NCI-H2196 treated with DMSO at 0.1 percent for 48 hours (cell line): Measurements from ENCODE around the gene FCN2.

Experiments
- DNase-seq: peaks from one replicate; lab custom pipeline; 2025; ENCODE audit not compliant: unreplicated experiment; lab: John Stamatoyannopoulos, UW

Gene FCN2

DNA sequence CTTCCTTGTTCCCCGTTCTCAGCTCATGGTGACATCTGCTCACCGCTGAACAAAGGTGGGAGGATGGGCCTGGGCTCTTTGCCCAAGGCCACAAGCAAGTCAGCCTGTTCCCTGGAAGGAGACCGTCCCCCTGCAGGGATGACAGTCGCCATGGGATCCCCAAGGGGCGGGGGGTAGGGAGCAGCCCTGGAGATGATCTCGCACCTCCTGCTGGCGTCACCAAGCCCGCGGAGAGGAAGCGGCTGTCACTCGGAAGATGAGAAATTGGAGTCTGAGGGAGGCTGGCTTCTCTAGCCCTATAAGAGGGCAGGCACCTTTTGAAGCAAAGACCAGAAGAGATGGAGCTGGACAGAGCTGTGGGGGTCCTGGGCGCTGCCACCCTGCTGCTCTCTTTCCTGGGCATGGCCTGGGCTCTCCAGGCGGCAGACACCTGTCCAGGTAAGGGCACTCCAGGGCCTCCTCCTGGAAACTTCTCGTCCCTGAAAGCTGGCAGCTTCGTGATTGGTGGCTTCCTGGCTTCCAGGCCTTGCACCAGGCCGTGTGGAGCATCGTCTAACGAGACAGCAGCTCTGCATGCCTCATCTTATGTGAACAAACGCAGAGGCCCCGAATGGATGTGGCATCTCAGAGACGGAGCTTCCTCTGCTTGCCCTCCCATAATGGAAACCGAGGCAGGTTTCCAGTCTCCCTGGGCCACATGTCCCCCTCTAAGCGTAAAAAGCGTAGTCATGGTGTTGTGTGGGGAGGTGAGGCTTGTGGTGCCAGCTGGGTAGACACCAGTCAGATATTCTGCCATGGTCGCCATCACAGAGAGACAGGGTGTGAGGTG is at the start of gene FCN2:
FCN2 (plus strand) TSS at position 327 of the 829 bp plus-strand sequence; CDS start at position 339, 12 bp downstream.
- DNase-seq, result no peak

DNA sequence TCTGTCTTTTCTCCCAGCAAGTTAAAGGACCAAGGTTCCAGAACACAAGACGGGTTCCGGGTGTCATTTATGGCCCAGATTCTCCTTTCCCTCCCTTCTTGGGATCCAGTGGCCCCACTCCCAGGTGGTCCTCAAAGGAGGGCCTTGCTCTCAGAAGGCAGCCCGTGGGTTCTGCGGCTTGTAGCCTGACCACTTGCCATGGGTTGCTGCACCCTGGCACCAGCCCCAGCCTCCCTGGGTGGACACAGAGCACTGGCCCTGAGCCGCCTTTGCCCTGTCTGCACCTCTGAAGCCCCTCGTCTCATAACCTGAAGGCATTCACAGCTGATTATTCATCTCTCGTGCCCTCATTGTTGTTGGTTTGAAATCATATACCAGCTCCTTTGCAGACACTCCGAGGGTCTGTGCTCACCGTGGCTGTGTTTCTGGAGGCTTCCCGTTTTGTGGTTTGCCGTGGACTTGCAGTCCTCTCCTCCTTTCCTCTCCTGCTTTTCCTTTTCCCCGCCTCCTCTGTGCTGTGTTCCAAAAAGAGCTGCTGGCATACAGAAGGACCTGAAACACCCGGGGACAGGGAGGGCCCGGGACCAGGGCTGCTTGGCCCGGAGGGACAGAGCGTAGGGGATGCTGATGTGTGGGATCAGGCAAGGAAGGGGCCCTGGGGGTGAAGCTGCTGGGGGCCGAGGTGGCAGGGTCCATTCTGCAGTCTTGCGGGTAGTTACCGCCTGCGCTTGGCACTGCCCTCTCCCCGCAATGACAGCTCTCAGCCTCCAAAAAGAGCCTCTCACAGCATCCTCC is 49.5 kb upstream of the FCN2 start:
- DNase-seq, result no peak

DNA sequence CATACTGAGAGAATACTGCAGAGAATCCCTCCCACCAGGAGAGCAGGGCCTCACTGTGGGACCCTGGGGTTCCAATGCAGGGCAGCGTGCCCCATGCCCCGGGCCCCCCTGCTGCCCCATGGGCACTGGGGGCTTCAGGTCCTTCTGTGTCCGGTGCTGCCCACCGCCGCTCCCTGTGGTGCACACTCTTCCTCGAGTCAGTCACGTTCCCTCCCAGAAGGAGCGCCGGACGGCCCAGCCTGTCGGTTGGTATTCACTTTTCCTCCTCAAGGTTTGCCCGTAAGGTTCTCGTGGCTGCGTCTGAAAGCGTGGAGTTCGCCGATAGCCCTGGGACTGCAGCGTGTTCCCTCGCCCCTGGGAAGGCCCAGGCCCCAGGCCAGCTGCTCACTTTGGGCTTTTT is 48.1 kb upstream of the FCN2 start:
- DNase-seq, result no peak

DNA sequence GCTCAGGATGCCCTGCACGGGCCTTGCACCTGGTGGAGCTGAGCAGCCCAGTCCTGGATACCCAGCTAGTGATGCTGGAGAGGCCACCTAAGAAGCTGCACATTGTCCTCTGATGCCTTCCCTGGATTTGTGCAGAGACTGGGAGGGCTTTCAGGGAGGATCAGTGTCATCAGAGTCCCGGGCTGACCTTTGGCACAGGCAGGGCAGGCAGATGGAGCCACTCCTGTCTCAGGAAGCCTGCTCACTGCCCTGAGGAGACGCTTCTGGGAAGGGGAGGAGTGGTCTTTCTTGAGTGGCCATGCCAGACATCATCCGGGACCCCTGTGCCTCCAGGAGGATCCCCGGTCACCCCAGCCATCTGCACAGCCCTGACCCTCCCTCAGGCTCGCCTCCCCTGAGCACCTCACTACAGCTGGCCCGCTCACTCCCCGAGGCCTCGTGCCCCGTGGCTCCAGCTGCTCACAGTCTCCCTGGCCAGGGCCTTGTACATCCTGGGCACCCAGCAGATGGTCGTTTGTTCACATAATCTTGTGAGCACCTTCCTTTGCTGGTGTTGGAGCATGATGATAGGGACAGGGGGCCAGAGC is 47.2 kb upstream of the FCN2 start:
- DNase-seq, result no peak

DNA sequence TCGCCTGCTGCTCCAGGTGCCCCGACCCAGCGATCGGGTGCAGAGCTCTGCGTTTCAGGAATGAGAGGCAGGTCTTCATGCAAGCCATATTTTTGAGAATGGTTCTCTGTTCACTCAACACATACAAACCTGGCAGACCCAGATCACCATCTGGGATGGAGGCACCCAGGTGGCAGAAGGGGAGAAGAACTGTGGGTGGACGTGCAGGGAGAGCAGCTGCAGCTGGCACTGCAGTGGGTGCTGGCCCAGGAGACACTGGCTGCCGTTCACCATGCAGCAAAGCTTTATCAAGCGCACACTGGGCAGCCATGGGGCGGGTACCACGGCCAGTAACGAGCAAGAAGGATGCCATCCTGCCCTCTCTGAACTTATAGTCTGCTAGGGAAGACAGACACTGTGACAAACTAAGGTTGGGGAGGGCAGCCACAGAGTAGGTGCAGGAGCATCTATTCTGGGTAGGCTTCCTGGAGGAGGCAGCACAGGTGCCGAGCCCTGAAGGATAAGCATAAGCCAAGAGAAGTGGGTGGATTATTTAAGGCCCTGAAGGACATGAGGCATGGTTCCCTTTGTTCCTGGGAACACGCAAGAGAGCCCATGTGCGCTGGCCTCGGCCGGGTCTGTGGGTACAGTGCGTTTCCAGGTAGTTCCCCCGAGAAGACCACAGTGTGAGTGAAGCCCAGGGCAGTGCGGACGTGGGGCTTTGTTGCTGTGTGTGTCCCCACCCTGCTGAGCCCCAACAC is 46.2 kb upstream of the FCN2 start:
- DNase-seq, result no peak

DNA sequence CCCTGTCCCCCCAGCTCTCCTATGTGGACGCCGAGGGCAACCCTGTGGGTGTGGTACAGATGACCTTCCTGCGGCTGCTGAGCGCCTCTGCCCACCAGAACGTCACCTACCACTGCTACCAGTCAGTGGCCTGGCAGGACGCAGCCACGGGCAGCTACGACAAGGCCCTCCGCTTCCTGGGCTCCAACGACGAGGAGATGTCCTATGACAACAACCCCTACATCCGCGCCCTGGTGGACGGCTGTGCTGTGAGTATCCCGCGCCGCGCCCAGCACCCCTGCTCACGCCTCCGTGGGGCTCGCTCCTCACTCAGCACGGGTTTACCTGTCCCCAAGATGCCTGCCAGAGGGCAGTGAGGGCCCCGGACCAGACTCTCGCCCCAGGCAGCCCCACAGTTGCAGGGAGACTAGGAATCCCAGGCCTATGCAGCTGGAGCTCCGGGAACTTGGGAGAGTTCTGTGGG is 45.6 kb upstream of the FCN2 start:
- no peak for DNase-seq

DNA sequence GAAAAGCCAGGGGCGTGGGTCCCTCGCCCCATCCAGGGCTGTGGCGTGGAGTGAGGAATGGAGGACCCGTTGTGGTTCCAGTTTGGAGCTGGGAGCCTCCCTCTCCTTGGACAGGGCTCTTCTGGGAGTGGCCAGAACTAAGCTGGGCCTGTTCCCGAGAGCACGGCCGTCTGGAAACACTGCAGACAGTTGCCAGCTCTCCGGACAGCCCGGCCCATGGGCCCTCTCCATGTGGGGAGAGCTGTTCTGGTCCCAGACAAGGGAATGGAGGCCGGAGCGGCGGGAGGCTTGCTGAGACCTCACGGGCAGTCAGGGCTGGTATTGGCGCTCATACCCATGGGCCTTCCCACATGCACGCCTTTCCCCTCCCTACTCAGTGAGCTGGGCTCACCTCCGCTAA is 45.2 kb upstream of the FCN2 start:
- DNase-seq, result no peak

DNA sequence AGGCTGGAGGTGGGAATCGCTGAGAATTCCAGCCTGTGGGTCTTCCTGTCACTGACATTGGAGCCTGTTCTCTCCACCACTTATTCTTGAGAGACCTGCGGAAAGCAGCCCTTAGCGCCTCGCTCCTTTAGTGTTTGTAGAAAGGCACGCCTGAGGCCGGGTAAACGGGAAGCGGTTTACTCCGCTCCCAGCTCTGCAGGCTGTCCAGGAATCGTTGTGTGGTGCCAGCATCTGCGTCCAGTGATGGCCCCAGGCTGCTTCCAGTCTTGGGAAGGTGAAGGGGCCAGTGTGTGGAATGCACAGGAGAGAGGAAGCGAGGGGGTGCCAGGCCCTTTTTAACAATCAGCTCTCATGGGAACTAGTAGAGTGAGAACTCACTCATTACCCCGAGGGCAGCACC is 44.6 kb upstream of the FCN2 start:
- DNase-seq, result no peak

DNA sequence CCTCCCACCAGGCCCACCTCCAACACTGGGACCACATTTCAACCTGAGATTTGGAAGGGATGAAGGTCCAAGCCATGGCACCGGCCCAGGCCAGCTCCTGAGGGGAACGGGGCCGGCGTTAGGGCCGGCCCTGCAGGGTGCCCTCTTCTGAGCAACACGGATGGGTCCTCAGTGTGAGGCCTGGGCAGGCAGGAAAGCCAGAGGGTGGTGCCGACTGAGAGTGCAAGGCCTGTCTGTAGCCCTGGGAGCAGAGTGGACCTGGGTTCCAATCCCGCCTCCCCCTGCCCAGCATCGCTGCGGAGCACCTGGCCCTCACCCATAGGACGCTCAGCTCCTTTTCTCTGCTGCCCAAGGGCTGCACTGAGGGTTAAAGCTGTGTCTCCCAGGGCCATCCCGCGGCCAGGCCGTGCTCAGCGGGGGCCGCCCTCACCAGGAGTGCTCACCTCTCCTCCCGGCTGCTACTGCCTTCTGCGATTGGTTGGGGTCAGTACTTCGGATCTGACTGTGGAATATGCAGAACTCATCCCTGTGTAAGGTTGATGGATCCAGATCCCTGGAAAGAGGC is 44.1 kb upstream of the FCN2 start:
- DNase-seq, result no peak

DNA sequence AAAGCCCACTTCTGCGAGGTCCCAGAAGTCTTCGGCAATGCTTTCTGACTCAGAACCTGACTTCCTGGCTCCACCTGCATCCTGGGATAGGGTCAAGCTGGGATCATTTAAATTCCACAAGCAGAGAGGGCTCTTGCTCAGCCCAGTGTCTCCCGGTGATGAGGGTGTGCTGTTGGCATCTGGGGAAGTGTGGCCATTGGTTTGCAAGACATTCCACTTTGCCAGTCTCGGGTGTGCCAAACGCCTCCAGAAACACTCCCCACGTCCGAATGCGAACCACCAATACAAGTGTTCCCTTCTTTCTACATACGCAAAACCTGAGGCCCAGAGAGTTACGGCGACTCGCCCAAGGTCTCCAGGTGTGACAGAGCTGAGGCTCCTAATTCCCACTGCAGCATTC is 43.1 kb upstream of the FCN2 start:
- no peak for DNase-seq

DNA sequence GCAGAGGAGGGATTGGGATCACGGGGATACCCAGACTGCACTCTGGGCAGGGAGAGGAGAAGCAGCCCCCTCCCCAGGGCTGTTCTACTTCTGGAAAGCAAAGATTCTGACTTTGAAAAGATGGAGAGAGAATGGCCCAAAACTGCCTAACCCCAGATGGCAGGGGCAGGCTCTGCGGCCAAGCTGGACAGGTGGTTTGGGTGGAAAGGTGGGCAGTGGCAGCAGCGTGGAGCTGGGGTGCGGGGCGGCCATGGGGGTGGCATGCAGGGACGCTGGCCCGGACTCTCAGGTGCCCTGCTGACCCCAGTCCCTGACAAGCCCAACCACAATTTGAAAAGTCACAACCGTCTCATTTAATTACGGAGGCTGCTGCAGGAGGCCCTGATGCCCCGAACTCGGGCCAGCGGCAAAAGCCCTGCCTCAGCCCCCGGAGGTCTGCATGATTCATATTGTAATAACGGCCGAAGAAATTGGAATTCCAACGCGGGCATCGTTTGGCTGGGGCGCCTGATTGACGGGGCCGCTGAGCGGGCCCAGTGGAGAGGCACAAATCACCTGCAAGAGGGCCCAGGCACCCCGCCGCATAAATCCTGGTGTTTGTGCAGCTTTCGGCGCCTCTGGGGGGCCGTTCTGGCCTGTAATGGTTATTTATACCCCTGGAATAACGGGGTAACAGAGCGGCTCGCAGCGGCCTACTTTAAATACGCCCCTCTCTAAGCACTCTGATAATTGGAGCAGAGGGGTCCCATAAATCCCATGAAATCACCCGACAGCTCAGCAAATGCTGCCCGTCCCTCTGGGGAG is 41.8 kb upstream of the FCN2 start:
- DNase-seq, result no peak

DNA sequence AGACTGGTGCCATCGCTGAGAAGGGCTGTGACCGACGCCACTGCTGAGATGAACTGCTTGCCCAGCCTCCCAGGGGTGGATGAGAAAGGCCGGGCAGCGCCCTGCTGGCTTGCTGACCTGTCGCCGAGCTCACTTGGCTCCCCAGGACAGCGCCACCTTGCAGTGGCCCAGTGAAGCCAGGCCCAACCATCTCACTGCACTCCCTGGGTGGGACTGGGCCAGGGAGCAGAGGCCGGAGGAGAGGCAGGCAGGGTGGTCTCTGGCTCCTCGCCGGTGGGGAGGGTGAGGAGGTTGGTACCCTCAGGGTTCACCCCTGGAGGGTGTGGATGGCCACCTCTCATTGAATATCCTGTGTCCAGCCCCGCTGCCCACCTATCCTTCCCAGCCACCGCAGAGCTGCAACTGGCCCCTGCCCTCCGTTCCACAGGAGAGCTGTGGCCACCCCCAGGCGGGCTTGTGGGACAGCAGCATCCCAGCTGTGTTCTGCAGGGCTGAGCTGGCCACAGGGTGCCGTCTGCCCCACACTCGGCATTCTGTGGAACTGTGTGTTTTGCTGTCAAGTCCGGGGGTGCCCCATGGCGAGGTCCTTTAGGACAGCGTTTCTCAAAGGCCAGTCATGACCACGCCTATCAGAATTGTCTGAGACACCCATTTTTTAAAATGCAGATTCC is 41.0 kb upstream of the FCN2 start:
- DNase-seq, result no peak

DNA sequence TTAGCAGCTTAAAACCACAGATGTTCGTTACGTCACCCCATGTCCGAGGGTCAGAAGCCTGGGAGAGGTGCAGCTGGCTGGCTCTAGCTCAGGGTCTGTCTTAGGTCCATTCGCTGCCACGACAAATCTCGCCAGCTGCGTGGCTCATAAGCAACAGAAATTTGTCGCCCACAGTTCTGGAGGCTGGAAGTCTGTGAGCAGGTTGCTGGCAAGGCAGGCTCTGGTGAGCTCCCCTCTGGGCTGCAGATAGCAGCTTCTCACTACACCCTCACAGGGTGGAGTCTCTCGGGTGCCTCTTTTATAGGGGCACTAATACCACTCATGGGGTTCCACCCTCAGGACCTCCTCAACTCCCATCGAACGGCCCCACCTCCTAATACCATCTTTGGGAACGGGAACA is 40.1 kb upstream of the FCN2 start:
- DNase-seq, result no peak

DNA sequence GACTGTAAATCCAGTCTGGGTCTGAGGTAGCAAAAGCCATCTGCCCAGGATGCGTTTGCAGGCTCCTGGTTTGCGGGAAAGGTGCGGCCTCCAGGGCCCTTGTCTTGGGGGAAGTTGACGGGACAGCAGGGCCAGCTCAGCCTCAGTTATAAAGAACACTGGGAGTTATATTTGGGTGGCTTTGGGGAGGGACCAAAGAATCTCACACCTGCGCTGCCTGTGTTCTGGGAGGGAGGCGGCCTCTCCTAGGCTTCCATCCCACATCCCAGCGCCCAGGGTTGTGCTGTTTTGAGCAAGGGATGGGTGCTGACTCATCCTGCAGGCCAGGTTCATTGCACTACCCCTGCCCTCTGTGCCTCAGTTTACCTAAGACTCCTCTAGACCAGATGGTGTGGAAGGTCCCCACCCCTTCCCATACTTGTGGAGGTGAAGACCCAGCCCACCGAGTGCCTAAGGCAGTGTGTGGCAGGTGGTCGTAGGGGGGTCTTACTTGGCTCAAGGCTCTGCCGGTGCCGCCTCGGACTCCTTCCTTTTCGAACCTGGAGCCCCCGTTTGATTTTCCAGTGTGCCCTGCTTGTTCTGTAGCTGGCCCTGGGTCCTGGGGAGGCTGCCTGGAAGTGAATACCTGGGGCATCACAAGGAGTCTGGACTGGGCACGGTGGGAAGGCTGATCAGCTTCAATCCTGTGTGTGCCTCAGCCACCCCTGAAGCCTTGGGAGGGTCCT is 39.3 kb upstream of the FCN2 start:
- no peak for DNase-seq

DNA sequence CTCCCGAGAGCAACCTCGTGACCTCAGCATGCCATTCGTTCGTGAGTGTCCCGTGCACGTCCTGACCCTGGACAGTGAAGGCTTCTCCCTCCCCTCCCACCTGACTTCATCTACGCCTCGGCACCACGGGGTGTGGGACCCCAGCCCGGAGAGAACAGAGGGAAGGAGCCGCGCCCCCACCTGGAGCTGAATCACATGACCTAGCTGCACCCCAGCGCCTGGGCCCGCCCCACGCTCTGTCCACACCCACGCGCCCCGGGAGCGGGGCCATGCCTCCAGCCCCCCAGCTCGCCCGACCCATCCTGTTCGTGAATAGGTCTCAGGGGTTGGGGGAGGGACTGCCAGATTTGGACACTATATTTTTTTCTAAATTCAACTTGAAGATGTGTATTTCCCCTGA is 38.3 kb upstream of the FCN2 start:
- DNase-seq, result no peak

DNA sequence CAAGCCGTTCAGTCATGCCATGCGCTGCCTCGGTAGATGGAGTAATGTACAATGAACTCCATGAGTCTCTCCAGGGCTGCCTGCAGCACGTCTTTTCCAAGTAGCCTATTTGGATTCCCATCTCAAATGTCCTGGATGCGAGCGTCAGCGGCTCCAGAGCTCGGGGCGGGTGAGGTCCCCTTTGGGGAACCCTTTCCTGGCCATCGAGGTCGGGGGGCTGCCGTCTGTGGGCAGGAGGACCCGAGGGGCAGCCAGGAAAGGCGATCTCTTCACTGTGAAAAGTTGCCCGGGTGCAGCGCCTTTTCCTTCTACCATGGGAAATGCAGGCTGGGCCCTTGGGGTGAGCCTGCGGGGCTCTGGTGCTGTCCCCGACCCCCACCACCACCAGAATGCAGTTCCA is 36.9 kb upstream of the FCN2 start:
- no peak for DNase-seq

DNA sequence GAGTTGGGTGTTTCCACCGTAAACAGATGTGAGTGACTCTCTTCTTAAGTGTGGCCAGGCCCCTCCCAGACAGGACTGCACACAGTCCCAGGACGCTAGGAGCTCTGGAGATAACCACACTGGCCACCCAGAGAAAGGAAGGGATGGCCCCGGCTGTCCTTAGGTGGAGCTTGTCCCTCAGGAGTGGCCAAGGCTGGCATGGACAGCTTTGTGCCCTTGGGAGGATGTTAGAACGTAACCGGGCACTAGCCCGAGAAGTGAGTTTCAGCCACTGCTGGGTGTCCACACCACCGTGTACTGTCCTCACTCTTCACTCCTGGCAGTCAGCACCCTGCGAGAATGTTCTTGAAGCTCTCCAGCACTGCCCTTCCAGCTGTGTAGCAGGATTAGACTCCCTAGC is 35.8 kb upstream of the FCN2 start:
- no peak for DNase-seq

DNA sequence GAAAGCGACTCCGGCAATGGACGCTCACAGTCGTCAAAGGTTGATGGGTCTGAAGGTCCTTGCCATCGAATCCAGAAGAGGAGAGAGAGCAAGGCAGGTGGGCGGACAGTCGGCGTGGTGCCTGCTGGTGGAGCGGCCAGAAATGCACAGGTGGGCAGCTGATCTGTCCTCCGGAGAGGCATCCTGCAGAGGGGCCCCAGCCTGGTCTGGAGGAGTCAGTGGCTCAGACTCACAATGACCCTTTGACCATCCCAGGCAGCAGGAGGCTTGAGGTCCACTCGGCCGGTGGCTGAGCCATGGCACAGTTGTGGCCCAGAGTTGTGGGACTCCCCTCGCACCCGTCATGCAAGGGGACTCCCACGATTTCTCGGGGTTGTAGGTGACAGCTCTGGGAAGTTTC is 34.4 kb upstream of the FCN2 start:
- DNase-seq, result no peak

DNA sequence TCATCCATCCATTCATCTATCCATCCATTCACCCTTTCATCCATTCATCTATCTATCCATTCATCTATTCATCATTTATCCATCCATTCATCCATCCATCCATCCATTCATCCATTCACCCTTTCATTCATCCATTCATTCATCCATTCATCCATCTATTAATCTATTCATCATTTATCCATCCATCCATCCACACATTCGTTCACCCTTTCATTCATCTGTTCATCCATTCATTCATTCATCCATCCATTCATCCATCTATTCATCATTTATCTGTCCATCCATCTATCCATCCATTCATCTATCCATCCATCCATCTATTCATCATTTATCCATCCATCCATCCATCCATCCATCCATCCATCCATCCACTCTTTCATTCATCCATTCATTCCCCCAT is 33.9 kb upstream of the FCN2 start:
- DNase-seq, result no peak
